GM19025 (cell line): ENCODE data around the gene NUP42.
A peak's percentile ranks its signal among the peaks of the same experiment; 100 is the strongest.
"Not testable (repeated sequence)": the region's sequence is repeated elsewhere in the genome, so short reads cannot be mapped to it uniquely, and the experiment has no call there.

ENCODE experiments used
- ATAC-seq: cut with Tn5 transposase; IDR thresholded peaks from one replicate; pipeline ENCODE4 v1.9.1; 2021; ENCODE audit warnings: mild to moderate bottlenecking, low read depth, moderate library complexity; ENCODE audit not compliant: unreplicated experiment

NUP42 gene, protein sequence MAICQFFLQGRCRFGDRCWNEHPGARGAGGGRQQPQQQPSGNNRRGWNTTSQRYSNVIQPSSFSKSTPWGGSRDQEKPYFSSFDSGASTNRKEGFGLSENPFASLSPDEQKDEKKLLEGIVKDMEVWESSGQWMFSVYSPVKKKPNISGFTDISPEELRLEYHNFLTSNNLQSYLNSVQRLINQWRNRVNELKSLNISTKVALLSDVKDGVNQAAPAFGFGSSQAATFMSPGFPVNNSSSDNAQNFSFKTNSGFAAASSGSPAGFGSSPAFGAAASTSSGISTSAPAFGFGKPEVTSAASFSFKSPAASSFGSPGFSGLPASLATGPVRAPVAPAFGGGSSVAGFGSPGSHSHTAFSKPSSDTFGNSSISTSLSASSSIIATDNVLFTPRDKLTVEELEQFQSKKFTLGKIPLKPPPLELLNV

DNA sequence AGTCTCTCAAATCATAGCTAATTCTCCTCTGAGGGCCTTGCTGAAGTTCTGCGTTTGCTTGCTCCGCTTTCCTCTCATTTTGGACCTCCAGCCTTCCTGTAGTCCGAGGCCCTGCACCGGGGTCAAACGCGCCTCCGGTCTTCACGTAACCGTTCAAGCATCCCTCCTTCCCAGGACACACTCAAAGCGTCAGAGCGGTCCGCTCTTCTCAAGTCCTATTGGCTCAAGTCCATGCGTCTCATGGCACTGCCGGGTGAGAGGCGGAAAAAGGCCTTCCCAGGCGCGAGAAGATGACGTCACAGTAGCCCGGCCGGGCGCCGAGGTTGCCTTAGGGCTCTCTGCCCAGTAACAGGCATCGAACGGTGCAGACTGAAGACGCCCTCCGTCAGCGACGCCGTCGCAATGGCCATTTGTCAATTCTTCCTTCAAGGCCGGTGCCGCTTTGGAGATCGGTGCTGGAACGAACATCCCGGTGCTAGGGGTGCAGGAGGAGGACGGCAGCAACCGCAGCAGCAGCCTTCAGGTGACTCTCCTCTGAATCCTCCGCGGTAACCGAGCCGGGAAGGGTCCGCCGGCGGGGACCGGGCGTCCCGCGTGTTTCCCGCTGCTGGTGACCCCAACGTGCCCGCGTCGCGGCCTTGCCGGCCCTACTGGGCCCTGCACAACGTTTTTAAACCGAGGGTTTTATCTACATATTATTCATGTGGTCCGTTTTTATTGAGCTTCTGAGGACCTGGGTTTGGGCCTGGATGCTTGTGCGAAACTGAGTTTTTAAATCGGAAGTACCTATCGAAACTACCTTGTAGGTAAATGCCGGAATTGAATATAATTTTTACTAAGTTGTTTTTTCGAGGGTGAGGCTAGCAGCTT is at the start of gene NUP42:
NUP42 (plus strand) TSS at position 365 of the 870 bp plus-strand sequence; CDS start at position 403, 38 bp downstream.
- peak; percentile 96 for ATAC-seq

DNA sequence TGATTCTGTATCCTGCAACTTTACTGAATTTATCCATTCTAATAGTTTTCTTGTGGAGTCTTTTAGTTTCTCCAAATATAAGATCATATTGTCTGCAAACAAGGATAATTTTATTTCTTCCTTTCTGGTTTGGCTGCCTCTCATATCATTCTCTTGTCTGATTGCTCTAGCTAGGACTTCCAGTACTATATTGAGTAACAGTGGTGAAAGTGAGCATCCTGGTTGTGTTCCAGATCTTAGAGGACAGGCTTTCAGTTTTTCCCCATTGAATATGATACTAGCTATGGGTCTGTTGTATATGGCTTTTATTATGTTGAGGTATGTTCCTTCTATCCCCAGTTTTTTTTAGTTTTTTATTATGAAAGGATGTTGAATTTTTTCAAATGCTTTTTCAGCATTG is 48.1 kb upstream of the NUP42 start:
- no peak for ATAC-seq

DNA sequence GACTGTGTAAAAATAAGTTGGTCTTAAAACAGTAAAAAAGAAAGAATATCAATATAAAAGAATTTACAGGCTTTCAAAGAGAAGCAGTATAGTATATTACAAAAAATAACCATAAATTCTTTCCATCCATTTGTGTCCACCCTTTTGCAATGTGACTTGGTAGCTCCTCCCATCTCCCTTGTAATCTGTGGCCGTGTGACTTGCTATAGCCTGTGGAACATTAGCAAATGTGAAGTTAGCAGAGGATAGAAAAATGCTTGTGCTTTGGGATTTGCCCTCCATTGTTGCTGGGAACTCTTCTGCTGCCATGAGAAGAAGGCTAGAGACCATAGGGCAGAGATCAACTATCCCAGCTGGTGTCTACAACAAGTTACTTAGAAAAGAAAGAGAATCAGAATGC is 46.1 kb upstream of the NUP42 start:
- no peak for ATAC-seq

DNA sequence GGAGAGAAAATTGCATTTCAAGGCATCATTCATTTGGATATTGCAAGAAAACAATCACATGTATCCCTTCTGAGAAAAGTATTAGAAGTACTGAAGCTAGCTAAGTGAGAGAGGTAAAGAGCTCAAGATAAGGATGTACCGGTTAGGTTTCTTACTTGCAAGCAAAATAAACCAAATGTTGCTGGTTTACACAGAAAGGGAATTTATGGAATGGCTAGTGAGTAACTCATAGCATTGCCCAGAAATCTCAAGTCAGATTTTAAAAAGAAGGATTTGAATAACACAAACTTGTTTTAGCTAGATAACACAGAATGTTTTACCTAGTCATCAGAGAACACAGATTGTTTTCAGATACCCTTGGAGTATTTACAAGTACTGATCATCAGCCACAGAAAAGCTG is 45.6 kb upstream of the NUP42 start:
- no peak for ATAC-seq

DNA sequence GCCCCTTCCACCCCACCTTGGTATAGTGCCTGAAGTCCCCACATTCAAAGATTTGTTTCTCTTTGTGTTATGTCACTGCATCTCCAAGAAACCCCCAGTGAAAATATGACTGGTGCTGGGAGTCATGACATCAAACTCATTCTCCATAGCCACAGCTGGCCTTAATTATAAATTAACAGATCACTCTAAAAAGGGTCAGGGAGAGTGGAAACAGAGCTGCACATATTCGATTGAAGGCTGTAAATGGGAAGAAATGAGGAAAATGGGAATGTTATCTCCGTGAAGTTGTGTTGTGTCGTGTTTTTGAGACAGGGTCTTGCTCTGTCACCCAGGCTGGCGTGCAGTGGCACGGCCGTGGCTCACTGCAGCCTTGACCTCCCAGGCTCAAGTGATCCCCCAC is 24.2 kb upstream of the NUP42 start:
- no peak for ATAC-seq

DNA sequence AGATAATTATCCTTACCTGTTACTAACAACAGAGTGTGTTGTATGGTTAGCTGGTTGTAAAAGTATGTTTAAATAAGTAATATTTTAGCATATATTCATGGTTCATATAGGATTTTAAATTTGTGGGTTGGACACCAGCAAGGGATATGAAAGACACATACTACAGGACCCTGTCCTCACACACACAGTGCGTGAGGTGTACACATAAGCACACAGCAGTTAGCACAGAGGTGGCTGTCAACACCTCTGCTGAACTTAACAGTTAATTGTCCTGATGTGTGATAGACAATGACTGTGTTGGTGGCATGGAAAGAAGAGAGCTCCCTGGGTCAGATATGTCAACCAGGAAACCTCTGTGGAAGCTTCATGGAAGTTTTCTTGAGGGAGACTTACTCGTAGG is 23.3 kb upstream of the NUP42 start:
- ATAC-seq, result no peak

DNA sequence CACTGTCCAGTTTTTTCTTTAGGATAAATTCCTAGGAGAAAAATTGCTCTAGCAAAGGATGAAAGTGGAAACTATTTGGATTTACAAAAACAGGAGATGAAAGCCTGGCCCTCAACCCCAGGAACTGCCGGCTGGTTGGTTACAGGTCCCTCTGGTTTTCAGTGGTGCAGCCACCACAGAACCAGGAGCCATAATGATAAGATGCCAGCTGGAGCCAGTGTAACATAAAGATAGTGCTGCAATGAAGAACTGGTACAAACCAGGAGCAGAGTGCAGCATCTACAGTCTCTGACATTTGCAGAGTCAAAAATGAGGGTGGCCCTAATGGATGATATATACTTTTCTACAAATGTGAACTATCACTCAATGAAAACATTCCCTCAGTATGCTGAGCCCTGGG is 20.4 kb upstream of the NUP42 start:
- ATAC-seq, result no peak

DNA sequence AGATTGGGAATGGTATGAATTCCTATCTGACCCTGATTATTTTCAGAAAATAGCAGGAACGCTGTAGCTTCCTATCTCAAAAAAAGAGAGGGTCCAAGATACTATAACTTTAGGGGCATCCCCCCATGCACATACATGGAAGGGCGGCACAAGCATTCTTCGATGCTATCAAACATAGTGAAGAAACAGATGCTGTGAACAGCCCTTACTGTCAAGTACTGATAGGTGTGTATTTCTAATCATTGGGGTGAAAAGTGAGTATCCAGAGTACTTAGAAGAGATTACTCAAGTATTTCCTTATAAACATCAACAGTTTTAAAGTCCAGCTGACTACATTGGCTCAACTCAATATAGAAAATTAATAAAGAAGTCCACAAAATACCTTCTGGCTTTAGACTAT is 17.0 kb upstream of the NUP42 start:
- no peak for ATAC-seq

DNA sequence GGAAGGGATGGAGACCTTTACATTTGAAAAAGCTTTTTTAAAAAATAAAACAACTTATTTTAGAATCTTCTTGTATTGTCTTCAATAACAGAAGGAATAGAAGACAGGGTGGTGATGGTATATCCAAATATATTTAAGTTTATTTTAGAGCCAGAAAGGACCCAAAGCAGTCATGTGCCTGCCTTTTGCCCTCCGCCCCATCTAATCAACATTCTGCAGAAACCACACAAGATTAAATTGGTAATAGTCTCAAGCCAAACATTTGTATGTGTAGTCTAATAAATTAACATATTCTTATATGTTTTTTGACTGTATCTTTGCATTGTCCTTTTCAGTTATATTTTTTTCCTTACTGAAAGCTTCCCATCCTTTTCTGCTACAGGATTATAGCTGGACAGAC is 16.5 kb upstream of the NUP42 start:
- no peak for ATAC-seq

DNA sequence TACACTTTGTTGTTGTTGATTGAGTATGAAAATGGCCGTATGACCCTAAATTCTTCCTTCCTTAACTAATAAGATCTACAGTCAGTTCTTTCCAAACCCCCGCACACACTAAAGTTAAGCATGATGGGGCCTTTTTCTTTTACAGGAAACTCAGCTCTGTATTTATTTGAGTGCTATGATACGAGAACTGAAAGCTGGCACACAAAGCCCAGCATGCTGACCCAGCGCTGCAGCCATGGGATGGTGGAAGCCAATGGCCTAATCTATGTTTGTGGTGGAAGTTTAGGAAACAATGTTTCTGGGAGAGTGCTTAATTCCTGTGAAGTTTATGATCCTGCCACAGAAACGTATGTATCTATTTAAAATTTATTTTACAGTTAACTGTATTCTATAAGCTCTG is 14.2 kb upstream of the NUP42 start:
- ATAC-seq, result no peak

DNA sequence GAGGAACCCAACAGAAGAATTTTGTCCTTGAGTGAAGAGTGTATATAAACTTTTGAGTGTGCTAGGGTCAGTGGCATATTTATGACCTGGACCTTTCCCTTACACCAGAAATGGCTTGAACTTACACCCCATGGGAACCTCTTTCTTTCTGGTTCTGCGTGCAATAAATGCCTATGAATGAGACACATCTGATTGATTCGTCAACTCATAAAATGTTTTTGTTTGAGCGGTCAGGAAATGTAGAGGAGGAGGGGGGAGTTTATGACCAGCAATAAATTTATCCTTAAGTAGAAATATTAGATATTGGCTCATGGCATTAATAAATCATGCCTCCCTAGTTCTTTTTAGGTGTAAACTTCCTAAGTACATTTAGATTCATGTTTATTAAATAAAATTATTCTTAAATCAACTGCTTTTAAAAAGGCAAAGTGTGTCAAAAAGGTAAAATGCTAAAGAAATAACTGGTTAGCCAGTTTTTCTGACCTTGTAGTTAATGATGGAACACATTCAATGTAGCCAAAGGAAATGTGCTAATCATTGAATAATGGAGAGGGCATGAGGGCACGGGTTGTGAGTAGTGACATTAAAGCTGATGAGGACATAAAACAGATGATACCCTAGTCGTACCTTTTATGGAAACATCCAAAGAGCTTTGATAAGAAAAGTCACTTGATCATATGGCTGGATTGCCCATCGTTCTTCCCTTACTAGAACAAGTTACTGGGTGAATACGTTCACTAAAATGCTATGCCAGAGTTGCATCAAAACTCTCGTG is 13.6 kb upstream of the NUP42 start:
- no peak for ATAC-seq

DNA sequence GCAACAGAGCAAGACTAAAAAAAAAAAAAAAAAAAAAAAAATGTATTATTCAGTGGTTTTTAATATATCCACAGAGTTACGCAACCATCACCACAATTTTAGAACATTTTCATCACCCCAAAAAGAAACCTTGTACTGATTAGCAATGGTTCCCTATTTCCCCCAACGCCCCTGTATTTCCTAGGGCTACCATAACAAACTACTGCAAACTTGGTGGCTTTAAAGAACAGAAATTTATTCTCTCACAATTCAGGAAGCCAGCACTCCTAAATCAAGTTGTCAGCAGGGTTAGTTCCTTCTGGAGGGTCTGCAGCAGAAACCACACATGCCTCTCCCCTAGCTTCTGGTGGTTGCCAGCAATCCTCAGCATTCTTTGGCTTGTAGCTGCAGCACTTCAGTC is 5.9 kb upstream of the NUP42 start:
- no peak for ATAC-seq

DNA sequence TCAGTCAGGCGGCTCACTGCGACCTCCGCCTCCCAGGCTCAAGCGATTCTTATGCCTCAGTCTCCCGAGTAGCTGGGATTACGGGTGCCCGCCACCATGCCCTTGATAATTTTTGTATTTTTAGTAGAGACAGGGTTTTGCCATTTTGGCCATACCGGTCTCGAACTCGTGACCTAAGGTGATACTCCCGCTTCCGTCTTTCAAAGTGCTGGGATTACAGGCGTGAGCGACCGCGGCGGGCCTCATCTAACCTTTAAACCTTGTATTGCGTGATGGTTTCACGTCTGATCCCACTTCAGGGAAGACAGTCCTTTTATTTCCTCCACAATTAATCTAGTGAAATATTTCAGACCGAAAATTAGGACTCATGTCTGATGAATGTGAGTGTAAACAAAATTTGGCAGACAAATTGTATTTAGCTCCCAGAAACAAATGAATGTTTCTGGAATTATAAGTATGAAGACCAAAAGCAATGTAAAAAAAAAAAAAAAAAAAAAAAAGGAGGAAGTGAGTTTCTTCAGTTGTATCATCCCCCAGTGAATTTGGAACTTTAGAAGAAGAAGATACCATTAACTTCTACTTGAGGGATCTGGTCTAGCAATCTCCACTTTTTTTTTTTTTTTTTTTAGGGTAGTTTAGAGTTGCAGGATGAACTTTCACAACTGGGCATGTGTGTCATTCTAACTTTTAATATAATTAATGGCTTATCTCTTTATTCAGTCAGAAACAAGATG is 1.6 kb downstream of the NUP42 start:
- no peak for ATAC-seq

DNA sequence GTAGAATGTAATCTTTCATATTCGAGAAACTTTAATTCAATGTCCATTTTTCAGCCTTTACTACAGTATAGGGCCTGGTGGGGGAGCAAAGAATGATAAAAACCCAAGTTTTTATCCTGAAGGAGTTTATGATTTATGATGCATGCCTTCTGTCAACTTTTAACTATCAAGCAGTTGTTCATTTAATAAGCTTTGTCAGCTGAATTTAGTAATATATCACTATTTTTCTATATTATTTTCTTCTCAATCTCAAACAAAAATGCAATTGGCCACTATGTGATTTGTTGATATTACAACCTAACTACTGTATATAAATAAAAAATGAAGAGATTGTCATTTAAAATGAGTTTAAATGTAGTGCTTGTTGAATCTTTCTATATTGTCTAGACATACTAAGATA is 2.4 kb downstream of the NUP42 start:
- ATAC-seq, result no peak

DNA sequence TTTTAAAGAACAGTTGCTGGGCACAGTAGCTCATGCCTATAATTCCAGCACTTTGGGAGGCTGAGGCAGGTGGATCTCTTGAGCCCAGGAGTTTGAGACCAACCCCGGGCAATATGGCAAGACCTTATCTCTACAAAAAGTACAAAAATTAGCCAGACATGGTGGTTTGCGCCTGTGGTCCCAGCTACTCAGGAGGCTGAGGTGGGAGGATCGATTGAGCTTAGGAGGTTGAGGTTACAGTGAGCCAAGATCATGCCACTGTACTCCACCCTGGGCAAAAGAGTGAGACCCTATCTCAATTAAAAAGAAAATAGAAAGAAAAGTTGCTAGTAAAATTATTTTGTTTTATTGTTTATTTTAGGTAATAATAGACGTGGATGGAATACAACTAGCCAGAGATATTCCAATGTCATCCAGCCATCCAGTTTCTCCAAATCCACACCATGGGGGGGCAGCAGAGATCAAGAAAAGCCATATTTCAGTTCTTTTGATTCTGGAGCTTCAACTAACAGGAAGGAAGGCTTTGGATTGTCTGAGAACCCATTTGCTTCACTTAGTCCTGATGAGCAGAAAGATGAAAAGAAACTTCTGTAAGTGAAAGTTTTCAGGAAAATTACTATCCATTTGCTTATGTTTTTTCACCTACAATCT is 3.0 kb downstream of the NUP42 start:
- no peak for ATAC-seq

DNA sequence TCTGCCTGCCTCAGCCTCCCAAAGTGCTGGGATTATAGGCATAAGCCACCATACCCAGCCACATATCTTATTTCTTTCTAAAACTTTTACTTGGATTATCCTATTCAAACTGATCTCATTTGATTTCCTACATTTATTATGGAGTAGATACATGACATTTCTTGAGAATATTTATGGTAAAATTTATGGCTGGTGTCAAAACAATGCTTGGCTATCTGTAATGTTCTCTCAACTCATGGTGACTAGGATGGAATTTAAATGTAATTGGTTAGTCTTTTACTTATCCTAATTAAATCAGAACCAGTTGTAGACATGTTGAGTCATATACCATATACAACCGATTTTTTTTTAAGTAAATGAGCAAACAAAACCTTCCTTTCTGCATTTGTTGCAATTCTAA is 4.1 kb downstream of the NUP42 start:
- no peak for ATAC-seq

DNA sequence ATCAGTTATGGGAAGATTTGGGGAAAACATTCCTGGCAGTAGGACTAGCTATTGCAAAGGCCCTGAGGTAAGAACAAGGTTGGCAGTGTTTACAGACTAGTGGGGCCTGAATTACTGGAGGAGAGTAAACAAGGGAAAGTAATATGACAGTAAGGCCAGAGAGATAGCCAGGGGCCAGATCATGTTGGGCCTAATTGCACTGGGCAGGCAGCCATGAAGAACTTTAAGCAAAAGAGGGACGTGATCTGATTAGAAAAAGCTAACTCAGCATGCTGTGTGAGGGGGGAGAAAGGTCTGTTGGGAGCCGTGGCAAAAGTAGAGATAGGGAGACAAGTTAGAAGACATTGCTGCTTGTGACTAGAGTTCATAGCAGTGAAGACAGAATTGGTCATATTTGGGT is 9.2 kb downstream of the NUP42 start:
- ATAC-seq, result no peak

DNA sequence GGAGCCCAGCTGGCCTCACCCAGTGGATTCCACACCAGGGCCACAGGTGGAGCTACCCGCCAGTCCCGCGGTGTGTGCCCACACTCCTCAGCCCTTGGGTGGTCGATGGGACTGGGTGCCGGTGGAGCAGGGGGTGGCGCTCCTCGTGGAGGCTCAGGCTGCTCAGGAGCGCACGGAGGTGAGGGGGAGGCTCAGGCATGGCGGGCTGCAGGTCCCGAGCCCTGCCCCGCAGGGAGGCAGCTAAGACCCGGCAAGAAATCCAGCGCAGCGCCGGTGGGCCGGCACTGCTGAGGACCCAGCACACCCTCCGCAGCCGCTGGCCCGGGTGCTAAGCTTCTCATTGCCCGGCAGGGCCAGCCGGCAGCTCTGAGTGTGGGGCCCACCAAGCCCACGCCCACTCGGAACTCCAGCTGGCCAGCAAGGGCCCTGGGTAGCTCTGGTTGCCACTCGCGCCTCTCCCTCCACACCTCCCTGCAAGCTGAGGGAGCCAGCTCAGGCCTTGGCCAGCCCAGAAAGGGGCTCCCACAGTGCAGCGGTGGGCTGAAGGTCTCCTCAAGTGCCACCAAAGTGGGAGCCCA is 11.9 kb downstream of the NUP42 start:
- not testable (repeated sequence) for ATAC-seq

DNA sequence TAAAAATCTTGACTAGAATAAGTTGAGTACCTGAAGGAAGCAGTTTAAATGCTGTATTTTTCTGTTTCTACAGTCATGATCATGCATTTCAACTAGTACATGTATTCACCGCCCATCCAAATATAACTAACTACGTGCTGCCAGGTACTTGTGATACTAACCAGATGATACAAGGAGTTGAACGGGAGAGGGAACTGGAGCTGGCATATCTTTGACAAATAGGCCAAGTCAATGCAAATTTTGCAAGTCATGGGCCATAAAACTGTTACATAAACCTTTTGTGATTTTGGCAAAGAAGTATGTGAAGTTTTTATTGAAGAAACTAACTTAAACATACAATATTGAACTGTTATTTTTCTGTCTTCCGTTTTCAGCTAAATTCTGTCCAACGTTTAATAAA is 14.5 kb downstream of the NUP42 start:
- no peak for ATAC-seq
